ENCODE measurements around the gene KAZN.

GRCh38 chr1:14895727-14896126 is 297.2 kb downstream of the KAZN start:
- TF ChIP-seq, protein P1, sequence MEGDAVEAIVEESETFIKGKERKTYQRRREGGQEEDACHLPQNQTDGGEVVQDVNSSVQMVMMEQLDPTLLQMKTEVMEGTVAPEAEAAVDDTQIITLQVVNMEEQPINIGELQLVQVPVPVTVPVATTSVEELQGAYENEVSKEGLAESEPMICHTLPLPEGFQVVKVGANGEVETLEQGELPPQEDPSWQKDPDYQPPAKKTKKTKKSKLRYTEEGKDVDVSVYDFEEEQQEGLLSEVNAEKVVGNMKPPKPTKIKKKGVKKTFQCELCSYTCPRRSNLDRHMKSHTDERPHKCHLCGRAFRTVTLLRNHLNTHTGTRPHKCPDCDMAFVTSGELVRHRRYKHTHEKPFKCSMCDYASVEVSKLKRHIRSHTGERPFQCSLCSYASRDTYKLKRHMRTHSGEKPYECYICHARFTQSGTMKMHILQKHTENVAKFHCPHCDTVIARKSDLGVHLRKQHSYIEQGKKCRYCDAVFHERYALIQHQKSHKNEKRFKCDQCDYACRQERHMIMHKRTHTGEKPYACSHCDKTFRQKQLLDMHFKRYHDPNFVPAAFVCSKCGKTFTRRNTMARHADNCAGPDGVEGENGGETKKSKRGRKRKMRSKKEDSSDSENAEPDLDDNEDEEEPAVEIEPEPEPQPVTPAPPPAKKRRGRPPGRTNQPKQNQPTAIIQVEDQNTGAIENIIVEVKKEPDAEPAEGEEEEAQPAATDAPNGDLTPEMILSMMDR (optimal IDR thresholded peaks at IDR 0.05 in 1 of 3, IDR thresholded peaks at IDR 0.05 in 1 of 3, conservative IDR thresholded peaks at IDR 0.05 in 1 of 3; ENCODE audit: extremely low read depth in 1 of 3, insufficient read depth in 2 of 3, low read length in 3 of 3) = no peak
- TF ChIP-seq EZH2 (IDR thresholded peaks at IDR 0.05; ENCODE audit: low read length) = no peak
